Fibroblast of skin of right quadriceps (primary cell): Measurements from ENCODE around the gene GPR61.

Experiments used
- DNase-seq: peaks from one replicate; pipeline ENCODE4 v3.0.0-alpha.2; 2013

Gene GPR61

GRCh38 chr1:109537450-109538178, 2.1 kb upstream of the GPR61 start:
- DNase-seq, result no peak

GRCh38 chr1:109538827-109539555, 681 bp upstream of the GPR61 start:
- DNase-seq, result no peak

GRCh38 chr1:109541102-109541501, 1.4 kb downstream of the GPR61 start:
- DNase-seq, result no peak

GRCh38 chr1:109542657-109543056, 3.0 kb downstream of the GPR61 start:
- no peak for DNase-seq

GRCh38 chr1:109543283-109543987, 3.8 kb downstream of the GPR61 start:
- no peak for DNase-seq

- DNase-seq, result no peak
These were observed 4.5 kb downstream of the GPR61 start for GRCh38 chr1:109543988-109544735.

GRCh38 chr1:109546311-109547109, 6.8 kb downstream of the GPR61 start:
- DNase-seq, result peak; percentile 86

- DNase-seq, result no peak
These were observed 8.0 kb downstream of the GPR61 start for GRCh38 chr1:109547463-109548320.

GRCh38 chr1:109548321-109549267, 8.9 kb downstream of the GPR61 start, which contains the start of gene GNAI3:
GNAI3 (plus strand) TSS chr1:109548615; CDS start chr1:109548721, 106 bp downstream.
- peak; percentile 95 for DNase-seq

GRCh38 chr1:109556563-109556962, 16.9 kb downstream of the GPR61 start:
- no peak for DNase-seq

GRCh38 chr1:109557520-109557919, 17.8 kb downstream of the GPR61 start:
- DNase-seq, result no peak

GRCh38 chr1:109559995-109560394, 20.3 kb downstream of the GPR61 start:
- DNase-seq, result no peak

GRCh38 chr1:109564194-109564878, 24.7 kb downstream of the GPR61 start:
- no peak for DNase-seq

GRCh38 chr1:109565241-109565640, 25.6 kb downstream of the GPR61 start:
- DNase-seq, result no peak

GRCh38 chr1:109566982-109567381, 27.3 kb downstream of the GPR61 start:
- DNase-seq, result no peak

GRCh38 chr1:109567877-109568672, 28.4 kb downstream of the GPR61 start:
- no peak for DNase-seq

GRCh38 chr1:109569323-109569722, 29.7 kb downstream of the GPR61 start:
- no peak for DNase-seq

- DNase-seq, result no peak
These were observed 30.7 kb downstream of the GPR61 start for GRCh38 chr1:109570414-109570813.
